GM18508 (cell line): ENCODE results near the gene OR2Z1.
"Not testable (repeated sequence)": the region's sequence is repeated elsewhere in the genome, so short reads cannot be mapped to it uniquely, and the experiment has no call there.

Source experiments
- ATAC-seq: cut with Tn5 transposase; IDR thresholded peaks from one replicate; pipeline ENCODE4 v1.9.1; 2021; ENCODE audit warnings: moderate number of reproducible peaks; ENCODE audit not compliant: insufficient read depth, unreplicated experiment

The OR2Z1 gene

DNA sequence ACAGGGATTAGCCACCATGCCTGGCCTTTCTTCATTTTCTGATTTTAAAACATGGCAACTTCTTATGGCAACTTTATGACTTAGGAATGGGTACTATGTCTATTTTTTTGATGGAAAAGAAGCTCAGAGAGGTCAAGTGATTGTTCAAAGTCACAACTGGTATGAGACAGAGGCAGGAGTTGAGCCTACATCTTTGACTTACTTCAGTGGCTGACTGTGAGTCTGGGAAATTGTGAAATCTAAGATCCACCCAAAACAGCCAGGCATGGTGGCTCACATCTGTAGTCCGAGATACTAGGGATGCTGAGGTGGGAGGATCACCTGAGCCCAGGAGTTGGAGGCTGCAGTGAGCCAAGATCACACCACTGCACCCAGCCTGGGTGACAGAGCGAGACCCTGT lies 20.5 kb upstream of the OR2Z1 start:
- no peak for ATAC-seq

DNA sequence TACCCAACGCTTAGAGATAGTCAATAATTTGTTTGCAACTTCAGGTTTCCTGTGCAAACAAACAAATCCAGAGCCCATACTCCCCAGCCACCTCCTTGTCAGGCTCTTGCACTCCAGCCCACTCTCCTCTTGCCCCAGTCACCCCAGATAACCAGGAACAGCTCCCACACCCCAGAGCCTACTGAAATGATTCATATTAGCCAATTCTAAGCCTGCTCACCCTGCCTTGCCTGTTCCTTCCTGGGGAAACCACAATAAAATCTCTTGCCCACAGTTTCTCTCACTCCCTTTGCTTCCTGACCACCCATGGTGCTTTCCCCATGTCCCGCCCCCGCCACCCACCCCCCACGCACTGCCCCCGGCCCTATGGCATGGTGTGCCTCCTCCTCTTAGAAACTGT lies 19.1 kb upstream of the OR2Z1 start:
- ATAC-seq, result no peak

DNA sequence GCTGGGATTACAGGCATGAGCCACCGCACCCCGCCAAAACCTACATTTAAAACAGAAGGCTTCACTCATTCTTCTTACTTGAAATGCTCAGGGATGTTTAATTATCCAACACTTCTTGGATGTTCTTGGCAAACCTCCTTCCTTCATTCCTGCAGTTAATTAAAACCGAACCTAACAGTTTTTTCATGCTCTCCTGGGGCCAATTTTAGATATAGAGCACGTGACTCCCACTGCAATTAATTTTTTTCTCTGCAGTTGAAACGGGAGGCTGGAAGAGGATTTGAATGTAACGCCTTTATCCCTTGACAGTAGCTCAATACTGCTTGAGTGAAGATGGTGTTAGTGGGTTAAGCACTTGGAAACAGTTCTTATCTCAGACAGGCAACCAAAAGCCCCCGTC lies 18.2 kb upstream of the OR2Z1 start:
- no peak for ATAC-seq

DNA sequence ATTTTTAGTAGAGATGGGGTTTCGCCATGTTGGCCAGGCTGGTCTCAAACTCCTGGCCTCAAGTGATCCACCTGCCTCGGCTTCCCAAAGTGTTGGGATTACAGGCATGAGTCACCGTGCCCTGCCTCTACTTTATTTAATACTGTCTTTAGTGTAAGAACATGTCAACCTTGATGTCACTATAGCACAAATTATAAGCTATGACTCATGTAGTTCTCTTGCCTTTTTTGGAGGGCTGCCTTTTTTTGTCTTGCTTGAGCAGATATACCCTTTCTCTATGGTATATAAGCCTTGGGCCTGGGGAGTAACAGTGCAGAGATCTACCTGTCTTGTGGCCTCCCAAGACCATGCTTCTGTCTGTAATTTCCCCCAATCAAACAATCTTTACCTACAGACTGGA lies 16.1 kb upstream of the OR2Z1 start:
- not testable (repeated sequence) for ATAC-seq

DNA sequence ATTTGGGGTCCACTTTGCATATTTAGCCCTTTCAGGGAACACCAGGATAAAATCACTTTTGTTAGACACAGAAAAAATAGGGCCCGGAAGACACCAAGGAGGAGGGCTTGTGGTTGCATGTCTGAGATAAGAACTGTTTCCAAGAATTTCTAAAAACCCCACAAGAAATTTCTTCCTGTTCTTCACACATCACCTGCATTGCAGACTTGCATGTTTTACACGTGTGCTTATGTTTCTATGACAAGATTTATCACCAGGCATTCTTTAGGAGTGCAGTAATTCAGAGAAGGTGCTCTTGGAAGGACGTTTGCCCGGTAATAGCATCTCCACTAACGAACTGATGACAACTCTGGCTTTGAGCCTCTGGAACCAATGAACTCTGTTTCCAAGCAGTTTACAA lies 15.7 kb upstream of the OR2Z1 start:
- ATAC-seq, result no peak

DNA sequence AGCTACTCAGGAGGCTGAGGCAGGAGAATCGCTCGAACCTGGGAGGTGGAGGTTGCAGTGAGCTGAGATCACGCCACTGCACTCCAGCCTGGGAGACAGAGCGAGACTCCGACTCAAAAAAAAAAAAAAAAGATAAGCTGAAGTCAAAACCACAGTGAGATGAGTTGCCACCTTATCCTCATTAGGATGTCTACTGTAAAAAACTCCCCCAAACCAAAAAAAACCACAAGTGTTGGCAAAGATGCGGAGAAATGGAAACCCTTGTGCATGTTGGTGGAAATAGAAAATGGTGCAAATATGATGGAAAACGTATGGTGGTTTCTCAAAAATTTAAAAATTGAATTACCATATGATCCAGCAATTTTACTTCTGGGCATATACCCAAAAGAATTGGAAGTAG lies 11.1 kb upstream of the OR2Z1 start:
- not testable (repeated sequence) for ATAC-seq

DNA sequence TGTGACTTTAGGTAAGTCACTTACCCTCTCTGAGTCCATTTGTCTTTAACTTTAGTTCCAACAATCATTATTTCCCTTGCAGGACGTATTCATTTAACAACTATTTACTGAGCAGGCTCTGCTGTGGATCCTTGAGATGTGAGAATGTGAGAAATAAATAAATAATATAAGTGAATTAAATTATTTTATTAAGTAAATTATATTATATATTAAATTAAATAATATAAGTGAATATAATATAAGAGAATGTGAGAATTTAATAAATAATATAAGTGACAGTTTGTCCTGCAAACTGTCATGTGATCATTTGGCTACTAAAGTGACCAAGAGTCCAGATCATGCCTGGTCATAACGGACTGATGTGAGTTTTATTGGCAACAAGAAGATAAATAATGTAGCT lies 598 bp downstream of the OR2Z1 start:
- no peak for ATAC-seq

DNA sequence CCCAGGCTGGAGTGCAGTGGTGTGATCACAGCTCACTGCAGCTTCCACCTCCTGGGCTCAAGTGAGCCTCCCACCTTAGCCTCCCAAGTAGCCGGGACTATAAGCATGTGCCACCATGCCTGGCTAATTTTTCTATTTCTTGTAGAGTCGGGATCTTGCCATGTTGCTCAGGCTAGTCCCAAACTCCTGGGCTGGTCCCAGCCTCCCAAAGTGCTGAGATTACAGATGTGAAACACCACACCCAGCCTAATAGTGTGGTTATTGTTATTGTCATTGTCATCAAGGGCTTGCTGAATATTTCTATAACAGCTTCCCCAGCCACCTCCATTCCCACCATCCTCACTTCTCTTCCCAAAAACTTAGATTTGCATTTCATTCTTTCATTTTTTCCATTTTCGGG lies 2.8 kb downstream of the OR2Z1 start:
- no peak for ATAC-seq

DNA sequence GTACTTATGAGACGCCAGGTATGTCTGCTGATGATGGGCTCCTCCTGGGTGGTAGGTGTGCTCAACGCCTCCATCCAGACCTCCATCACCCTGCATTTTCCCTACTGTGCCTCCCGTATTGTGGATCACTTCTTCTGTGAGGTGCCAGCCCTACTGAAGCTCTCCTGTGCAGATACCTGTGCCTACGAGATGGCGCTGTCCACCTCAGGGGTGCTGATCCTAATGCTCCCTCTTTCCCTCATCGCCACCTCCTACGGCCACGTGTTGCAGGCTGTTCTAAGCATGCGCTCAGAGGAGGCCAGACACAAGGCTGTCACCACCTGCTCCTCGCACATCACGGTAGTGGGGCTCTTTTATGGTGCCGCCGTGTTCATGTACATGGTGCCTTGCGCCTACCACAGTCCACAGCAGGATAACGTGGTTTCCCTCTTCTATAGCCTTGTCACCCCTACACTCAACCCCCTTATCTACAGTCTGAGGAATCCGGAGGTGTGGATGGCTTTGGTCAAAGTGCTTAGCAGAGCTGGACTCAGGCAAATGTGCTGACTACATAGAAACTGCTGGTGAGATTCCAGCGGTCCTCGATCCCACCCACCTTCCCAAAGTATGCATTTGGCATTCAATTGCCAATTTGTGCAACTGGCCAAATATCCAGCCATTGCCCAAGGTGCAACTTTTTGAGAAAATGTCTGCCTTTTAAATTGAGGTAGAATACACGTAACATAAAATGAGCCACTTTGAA lies 10.2 kb downstream of the OR2Z1 start:
- ATAC-seq, result no peak

DNA sequence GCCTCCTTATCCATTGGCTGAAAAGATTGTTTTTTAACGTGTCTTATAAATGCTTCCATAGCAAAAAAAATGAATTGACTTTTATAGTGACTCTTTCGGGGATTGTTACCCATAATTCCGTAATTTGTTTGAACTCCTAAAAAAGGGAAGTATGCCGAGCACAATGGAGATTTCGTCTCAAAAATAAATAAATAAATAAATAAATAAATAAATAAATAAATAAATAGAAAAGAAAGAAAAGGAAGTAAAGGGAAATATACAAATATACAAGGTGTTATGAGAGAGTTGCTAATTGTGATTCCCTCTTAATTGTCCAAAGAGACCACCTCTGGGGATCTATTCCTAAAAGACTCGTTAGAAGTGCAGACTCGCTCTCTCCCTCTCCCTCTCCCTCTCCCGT lies 16.9 kb downstream of the OR2Z1 start:
- ATAC-seq, result no peak

DNA sequence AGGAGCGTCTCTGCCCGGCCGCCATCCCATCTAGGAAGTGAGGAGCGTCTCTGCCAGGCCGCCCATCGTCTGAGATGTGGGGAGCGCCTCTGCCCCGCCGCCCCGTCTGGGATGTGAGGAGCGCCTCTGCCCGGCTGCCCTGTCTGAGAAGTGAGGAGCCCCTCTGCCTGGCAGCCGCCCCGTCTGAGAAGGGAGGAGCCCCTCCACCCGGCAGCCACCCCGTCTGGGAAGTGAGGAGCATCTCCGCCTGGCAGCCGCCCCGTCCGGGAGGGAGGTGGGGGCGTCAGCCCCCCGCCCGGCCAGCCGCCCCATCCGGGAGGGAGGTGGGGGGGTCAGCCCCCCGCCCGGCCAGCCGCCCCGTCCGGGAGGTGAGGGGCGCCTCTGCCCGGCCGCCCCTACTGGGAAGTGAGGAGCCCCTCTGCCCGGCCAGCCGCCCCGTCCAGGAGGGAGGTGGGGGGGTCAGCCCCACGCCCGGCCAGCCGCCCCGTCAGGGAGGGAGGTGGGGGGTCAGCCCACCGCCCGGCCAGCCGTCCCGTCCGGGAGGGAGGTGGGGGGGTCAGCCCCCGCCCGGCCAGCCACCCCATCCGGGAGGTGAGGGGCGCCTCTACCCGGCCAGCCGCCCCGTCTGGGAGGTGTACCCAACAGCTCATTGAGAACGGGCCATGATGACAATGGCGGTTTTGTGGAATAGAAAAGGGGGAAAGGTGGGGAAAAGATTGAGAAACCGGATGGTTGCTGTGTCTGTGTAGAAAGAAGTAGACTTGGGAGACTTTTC lies 18.0 kb downstream of the OR2Z1 start:
- ATAC-seq, result not testable (repeated sequence)

DNA sequence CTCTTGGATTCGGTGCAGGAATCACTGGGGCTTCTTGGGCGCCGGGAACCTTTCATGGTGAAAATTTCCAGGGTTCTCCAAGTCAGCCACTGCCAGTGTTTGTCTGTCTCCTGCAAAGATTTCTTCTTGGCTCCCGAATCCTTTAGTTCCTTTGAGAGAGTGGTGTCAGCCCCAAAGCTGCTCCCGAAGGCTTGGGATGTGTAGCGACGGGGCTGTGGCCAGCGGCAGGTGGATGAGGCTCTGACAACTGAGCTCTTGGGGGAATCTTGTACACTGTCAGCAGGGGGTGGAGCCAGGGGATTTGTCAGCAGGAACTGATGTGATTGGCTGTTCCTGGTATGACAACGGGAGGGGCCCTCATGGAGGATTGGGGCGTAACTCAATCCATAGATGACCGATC lies 45.8 kb downstream of the OR2Z1 start:
- ATAC-seq, result not testable (repeated sequence)

DNA sequence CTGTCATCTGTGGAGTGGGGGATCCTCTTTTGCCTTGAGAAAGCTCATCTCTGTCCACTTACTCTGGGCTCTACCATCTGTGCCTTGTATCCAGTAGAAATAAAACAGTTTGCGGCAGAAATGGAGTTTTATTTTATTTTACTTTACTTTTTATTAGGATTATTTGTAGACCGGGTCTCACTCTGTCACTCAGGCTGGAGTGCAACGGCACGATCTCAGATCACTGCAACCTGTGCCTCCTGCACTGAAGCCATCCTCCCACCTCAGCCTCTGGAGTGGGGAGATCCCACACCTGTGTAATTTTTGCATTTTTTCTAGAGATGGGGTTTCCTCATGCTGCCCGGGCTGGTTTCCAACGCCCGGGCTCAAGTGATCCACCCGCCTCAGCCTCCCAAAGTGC lies 47.8 kb downstream of the OR2Z1 start:
- not testable (repeated sequence) for ATAC-seq

DNA sequence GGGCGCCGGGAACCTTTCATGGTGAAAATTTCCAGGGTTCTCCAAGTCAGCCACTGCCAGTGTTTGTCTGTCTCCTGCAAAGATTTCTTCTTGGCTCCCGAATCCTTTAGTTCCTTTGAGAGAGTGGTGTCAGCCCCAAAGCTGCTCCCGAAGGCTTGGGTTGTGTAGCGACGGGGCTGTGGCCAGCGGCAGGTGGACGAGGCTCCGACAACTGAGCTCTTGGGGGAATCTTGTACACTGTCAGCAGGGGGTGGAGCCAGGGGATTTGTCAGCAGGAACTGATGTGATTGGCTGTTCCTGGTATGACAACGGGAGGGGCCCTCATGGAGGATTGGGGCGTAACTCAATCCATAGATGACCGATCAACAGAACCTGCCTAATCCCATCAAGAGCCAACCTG lies 52.2 kb downstream of the OR2Z1 start:
- ATAC-seq, result not testable (repeated sequence)
